IPS DF 4.7 (cell line): ENCODE results near the gene AHDC1.
"Not testable (repeated sequence)": the region's sequence is repeated elsewhere in the genome, so short reads cannot be mapped to it uniquely, and the experiment has no call there.

Source experiments
- DNase-seq: peaks from one replicate; pipeline ENCODE4 v3.0.0-alpha.2; 2013; ENCODE audit warnings: low spot score; ENCODE audit errors: extremely low read depth

AHDC1 gene

DNA sequence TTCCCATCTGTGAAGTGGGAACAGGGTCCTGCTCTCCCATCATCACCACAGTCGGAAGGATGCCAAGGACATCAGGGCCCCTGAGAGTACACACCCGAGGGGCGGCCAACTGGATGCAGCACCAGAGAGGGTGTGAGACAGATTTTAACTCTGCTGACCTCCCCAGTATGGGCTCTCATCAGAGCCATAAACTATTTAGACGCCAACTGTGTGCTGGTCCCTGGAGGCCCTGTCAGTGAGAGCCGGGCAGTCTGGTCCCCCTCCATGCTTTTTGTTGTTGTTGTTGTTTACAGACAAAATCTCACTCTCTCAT is 29.3 kb upstream of the AHDC1 start:
- DNase-seq, result no peak

GRCh38 chr1:27632387-27633297 is 28.7 kb upstream of the AHDC1 start:
- DNase-seq, result no peak

GRCh38 chr1:27630859-27631491 is 27.0 kb upstream of the AHDC1 start:
- no peak for DNase-seq

DNA sequence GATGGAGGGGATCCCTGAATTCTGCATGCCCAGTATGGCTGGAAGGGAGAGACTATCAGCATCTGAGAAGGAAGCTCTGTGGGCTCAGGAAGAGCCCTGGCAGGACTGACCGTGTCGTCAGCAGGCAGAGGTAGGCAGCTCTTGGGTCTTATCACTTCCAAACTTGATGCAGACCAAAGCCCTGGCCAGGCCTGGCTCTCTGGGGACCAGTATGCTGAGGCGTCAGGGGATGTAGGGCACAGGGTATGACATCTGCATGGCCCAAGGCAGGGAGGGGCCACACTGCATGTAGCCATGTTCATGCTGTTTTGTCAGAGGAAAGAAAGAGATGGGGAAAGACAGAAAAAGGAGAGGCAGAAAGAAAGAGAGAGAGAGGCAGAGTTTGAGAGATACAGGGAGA is 24.8 kb upstream of the AHDC1 start:
- no peak for DNase-seq

DNA sequence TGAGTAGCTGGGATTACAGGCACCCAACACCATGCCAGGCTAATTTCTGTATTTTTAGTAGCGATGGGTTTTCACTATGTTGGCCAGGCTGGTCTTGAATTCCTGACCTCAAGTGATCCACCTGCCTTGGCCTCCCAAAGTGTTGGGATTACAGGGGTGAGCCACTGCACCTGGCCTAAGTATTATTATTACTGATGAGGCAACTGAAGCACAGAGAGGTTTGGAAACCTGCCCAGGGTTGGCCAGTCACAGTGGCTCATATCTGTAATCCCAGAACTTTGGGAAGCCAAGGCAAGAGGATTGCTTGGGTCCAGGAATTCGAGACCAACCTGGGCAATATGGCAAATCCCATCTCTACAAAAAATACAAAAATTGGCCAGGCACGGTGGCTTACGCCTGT is 23.8 kb upstream of the AHDC1 start:
- not testable (repeated sequence) for DNase-seq

GRCh38 chr1:27627061-27627460 is 23.1 kb upstream of the AHDC1 start:
- DNase-seq, result no peak

DNA sequence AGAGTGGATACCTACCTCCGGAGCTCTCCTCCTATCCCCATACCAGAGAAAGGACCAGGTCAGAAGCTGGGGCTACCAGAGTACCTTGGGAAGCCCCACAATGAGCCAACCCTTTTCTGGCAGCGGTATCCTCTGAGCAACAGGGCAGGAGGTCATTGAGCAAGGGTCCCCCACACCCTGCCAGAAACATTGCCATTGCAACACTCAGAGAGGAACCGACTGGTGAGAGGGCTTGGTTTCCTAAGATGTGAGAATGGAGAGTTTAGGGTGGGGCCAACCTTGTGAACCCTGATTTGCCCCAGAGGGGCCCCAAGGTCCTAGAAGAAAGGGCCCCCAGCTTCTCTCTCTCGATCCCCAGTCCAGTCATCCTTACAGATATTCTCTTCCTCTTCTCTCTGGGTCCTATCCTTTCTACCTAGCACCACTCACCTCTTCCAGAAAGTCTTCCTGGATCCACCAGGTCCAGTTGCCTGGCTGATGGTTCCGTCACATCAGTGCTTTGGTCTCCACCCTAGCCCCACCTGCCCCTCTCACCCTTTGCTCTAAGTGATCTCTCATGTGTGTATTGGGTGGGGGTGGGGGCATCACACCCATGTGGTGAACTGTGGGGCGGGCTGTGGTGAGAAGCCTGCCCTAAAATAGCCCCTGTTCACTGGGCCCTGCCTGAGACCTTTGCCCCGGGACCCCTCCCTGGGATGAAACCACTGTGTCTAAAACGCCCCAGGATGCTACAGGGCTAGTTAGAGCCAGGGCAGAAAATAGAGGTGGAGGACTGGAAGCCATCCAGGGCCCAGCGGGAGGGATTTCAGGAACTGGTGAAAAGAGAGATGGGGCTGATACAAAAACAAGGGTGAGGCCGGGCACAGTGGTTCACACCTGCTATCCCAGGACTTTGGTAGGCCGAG is 22.3 kb upstream of the AHDC1 start:
- no peak for DNase-seq

GRCh38 chr1:27624467-27625178 is 20.7 kb upstream of the AHDC1 start:
- no peak for DNase-seq

- no peak for DNase-seq
These were observed 19.6 kb upstream of the AHDC1 start for GRCh38 chr1:27623327-27624212.

GRCh38 chr1:27622828-27623227 is 18.9 kb upstream of the AHDC1 start:
- no peak for DNase-seq

- no peak for DNase-seq
These were observed 17.3 kb upstream of the AHDC1 start for GRCh38 chr1:27621051-27621920.

DNA sequence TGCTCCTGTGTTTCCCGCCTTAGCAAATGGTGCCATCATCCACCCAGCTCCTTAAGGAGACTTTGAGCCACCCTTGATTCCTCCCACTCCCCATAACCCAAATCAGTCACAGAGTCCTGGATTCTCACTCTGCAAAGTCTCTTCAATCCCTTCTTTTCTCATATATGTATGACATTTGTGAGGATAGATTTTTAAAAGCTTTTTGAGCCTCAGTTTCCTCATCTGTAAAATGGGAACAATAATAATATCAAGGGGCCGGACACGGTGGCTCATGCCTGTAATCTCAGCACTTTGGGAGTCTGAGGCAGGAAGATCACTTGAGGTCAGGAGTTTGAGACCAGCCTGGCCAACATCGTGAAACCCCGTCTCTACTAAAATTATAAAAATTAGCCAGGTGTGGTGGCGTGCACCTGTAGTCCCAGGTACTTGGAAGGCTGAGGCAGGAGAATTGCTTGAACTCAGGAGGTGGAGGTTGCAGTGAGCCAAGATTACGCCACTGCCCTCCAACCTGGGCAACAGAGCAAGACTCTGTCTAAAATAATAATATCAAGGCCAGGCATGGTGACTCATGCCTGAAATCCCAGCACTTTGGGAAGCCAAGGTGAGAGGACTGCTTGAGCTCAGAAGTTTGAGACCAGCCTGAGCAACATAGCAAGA is 16.0 kb upstream of the AHDC1 start:
- not testable (repeated sequence) for DNase-seq

DNA sequence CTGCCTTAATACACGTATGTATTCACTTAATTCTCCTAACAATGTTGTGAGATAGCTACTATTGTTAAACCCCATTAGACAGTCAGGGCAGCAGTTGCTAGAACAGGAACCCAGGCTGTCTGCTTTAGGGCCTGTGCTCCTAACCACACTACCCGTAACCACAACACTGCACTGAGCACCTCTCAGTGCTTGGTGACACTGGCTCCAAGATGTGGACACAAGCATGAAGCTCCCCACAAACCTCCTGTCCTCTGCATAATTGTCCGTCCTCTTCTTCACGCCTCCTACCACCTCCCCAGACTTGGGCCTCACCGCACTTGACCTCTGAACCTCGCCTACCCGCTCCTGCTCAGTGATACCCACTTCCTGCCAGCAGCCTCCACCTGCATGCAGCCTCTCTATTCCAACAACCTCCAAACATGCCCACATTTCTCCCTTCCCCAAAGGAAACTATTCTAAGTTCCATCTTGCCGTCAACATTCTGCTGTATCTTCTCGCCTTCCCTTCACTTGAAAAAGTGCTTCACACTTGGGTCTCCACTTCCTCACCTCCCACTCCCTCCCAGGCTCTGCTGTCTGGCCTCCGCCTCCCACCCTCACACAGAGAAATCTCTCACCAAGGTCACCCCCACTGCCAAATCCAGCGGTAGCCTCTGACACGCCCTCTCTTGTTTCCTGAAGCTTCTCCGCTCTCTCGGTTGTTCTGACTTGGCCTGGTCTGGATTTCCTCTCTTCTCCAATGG is 14.6 kb upstream of the AHDC1 start:
- no peak for DNase-seq

- DNase-seq, result no peak
These were observed 13.5 kb upstream of the AHDC1 start for GRCh38 chr1:27617420-27617819.

DNA sequence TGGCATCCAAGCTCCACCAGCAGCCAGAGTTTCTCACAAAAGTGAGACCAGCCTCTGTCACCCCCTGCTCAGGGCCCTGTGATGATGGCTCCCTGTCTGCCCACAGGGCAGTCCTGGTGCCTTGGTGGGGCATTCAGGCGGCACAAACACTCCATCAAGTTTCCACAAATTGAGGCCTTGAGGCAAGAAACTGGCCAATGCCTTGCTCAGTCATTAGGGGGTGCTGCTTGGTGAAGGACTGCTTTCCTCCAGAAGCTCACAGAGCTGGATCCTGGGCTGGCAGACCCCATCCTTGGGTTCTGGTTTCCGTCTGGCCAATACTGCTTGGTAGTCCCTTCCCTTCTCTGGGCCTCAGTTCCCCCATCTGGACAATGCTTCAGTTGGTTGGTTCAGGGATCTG is 12.5 kb upstream of the AHDC1 start:
- DNase-seq, result no peak

DNA sequence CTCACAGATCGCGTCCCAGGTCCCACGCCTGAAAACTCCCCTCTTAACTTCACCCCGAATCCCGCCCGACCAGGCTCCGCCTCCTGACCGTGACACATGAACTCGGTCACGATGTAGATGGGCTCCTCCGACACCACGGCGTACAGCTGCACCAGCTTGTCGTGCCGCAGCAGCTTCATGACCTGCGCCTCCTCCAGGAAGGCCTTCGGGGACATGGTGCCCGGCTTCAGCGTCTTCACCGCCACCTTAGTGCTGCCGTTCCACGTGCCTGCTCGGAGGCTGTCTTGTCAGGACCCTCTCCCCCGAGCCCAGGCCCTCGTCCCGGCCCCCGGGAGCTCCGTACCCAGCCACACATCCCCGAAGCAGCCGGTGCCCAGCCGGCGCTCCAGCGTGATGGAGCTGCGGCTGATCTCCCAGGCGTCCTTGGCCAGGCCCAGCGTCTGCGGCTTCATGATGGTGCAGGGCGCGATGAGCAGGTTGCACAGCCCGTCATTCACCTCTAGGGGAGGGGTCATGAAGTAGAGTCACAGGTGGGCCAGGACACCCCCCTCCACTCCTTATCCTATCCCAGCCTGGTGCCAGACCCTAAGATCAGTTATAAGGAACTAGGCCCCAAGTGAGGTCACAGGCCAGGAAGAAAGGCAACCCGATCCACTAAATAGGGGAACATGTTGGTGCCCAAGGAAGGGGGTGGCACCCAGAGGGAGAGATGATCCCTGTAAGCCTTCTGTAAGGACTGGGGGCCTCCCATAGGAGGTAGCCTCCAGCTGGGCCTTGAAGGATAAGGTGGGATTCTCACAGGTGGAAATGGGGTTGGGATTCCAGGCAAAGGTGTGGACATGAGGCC is 11.6 kb upstream of the AHDC1 start:
- DNase-seq, result no peak

DNA sequence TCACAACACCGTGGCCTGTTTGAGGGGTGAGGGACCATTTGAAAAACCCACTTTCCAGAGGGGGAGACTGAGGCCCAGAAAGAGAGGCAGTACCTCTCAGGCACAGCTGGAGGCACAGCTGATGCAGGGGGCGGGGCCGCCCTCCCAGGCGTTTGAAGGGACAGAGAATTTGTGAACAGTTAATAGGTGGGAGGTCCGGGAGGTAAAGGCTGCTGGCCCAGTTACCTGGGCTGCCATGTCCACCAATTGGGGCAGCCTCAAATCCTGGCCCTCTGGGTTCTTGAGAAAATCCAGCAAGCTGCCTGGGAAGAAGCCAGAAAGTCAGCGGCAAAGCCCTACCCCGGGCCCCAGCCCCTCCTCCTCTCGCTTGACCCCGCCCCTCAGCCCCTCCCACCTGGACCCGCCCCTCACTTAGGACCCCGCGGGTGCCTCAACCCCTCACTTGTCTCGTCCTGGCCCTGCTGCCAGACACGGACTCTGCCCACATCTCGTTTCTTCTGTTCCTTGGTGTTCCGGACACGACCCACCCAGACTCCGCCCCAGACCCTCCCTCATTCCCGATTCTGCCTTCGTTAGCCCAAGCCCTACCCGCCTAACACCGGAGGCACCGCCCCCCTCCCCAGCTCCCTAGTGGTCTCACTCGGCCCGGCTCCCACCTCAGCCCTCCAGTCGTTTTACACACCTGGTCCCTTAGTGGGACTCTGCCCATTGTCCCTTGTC is 10.8 kb upstream of the AHDC1 start:
- no peak for DNase-seq
